PC-9 (cell line): ENCODE measurements around the gene DLGAP4. TPM values are rescaled to one million over a fixed set of nuclear protein-coding genes. Genes with fewer than 3 reads are reported as not detected.

ENCODE experiments used
- BruUV-seq: library from RNA; stranded (reverse); fragments of 400-500 nt; replicated peaks from 2 replicates; lab custom pipeline; 2021; lab: Mats Ljungman, UMichigan
- CTCF ChIA-PET: fragments of 300-600 bp; sonication (Branson Sonifier 250); formaldehyde crosslinking; loops from one replicate; lab custom pipeline; 2022; ENCODE audit warnings: antibody characterized with exemption; lab: Charles Lee
- POLR2A ChIA-PET: fragments of 300-600 bp; sonication (Branson Sonifier 250); formaldehyde crosslinking; loops from one replicate; lab custom pipeline; 2022; ENCODE audit warnings: antibody characterized with exemption; ENCODE audit not compliant: unreplicated experiment; lab: Charles Lee
- DNase-seq, 2 experiments: peaks; one replicate each; pipeline versions ENCODE4 v3.0.0 to v3.0.0-alpha.2; 2015 to 2022; ENCODE audit warnings: mixed read lengths in 1 of 2
- H2AFZ ChIP-seq: fragments of 200-600 bp; sonication (generic); 2 replicates; pipeline ENCODE4 v1.8.1; 2017; ENCODE audit warnings: antibody characterized with exemption
- H3F3A ChIP-seq: fragments of 200-600 bp; sonication (generic); 2 replicates; pipeline ENCODE4 v1.8.1; 2017; ENCODE audit warnings: antibody characterized with exemption, mild to moderate bottlenecking, low read depth; ENCODE audit not compliant: insufficient read depth
- H3K27ac ChIP-seq: fragments of 200-600 bp; sonication (generic); 2 replicates; pipeline ENCODE4 v1.6.1; 2016; ENCODE audit warnings: mixed run types
- H3K27me3 ChIP-seq: fragments of 200-600 bp; sonication (generic); 2 replicates; pipeline ENCODE4 v1.6.1; 2016; ENCODE audit warnings: low read depth, mixed run types; ENCODE audit not compliant: insufficient read depth
- H3K36me3 ChIP-seq: fragments of 200-600 bp; sonication (generic); 2 replicates; pipeline ENCODE4 v1.6.1; 2016; ENCODE audit warnings: low read depth, mixed run types
- H3K4me1 ChIP-seq: fragments of 200-600 bp; sonication (generic); replicated peaks from 2 replicates; pipeline ENCODE4 v1.6.1; 2016; ENCODE audit warnings: mixed run types; ENCODE audit not compliant: insufficient read depth
- H3K4me2 ChIP-seq: fragments of 200-600 bp; sonication (generic); 2 replicates; pipeline ENCODE4 v1.6.1; 2017; ENCODE audit warnings: mixed run types
- H3K4me3 ChIP-seq: fragments of 200-600 bp; sonication (generic); 2 replicates; pipeline ENCODE4 v1.6.1; 2016; ENCODE audit warnings: mixed run types
- H3K79me2 ChIP-seq: fragments of 200-600 bp; sonication (generic); 2 replicates; pipeline ENCODE4 v1.6.1; 2017; ENCODE audit warnings: low read depth, mixed run types
- H3K9me2 ChIP-seq: fragments of 200-600 bp; sonication (generic); 2 replicates; pipeline ENCODE4 v1.8.1; 2017; ENCODE audit warnings: mild to moderate bottlenecking; ENCODE audit not compliant: insufficient read depth
- H3K9me3 ChIP-seq: fragments of 200-600 bp; sonication (generic); 2 replicates; pipeline ENCODE4 v1.8.1; 2016; ENCODE audit warnings: low read depth; ENCODE audit not compliant: insufficient read depth
- H4K20me1 ChIP-seq: fragments of 200-600 bp; sonication (generic); 2 replicates; pipeline ENCODE4 v1.8.1; 2017; ENCODE audit not compliant: insufficient read depth
- EZH2 ChIP-seq: fragments of 200-600 bp; sonication (generic); IDR thresholded peaks from 2 replicates; pipeline ENCODE4 v1.8.0; 2017; ENCODE audit warnings: antibody characterized with exemption, low read depth
- intact Hi-C: fragments of 100-400 bp; cut with micrococcal nuclease; formaldehyde crosslinking; loops from one replicate; pipeline ENCODE4 v1.10.0; 2022; ENCODE audit not compliant: unreplicated experiment
- total RNA-seq: library from RNA; stranded (reverse); gene quantifications from 2 replicates; pipeline ENCODE4 v1.2.3, GENCODE V29; 2021
- TF ChIP-seq, protein P1 (sequence below): fragments of 200-600 bp; sonication (generic); conservative IDR thresholded peaks from 2 replicates; pipeline ENCODE4 v1.6.1; 2017; ENCODE audit warnings: mixed run types, antibody characterized with exemption, mild to moderate bottlenecking, moderate library complexity

DLGAP4 gene
- total RNA-seq, 1 experiment from 2014 or later, result 62.6 TPM

DNA sequence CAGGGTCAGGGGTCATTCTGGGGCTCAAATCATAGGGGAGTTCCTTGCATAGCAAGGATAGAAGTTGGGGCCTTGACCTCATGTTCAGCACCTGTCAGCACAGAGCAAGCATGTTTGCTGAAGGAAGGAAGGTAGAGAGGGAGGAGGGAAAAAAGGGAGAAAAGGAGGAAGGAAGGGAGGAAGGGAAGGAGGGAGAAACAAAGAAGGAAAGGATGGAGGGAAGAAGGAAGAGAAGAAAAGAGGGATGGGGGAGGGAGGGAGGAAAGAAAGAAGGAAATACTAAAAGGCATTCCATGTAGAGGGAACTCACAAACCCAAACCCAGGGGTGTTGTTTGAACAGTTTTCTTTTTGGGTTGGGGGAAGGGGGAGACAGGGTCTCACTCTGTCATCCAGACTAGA lies 80.1 kb downstream of the DLGAP4 start:
- H3K27me3 ChIP-seq, result peaks cover 45% of the 10 kb centered on the region
- no peak overlapping the region for H2AFZ ChIP-seq
- no peaks in the 10 kb centered on the region for H3K79me2 ChIP-seq
- CTCF ChIA-PET, result no interaction called here
- no peaks in the 10 kb centered on the region for H3K36me3 ChIP-seq
- no peak overlapping the region for H3K4me3 ChIP-seq
- H4K20me1 ChIP-seq, result no peaks in the 10 kb centered on the region
- no peaks in the 10 kb centered on the region for H3K4me1 ChIP-seq
- POLR2A ChIA-PET, result no interaction called here
- BruUV-seq, result no TSS peak
- H3K9me2 ChIP-seq, result no peaks in the 10 kb centered on the region
- no peak for DNase-seq
- no peak overlapping the region for H3K27ac ChIP-seq
- no peaks in the 10 kb centered on the region for H3F3A ChIP-seq
- intact Hi-C loops, result no loop called here
- no peak for TF ChIP-seq EZH2
- TF ChIP-seq, protein P1, sequence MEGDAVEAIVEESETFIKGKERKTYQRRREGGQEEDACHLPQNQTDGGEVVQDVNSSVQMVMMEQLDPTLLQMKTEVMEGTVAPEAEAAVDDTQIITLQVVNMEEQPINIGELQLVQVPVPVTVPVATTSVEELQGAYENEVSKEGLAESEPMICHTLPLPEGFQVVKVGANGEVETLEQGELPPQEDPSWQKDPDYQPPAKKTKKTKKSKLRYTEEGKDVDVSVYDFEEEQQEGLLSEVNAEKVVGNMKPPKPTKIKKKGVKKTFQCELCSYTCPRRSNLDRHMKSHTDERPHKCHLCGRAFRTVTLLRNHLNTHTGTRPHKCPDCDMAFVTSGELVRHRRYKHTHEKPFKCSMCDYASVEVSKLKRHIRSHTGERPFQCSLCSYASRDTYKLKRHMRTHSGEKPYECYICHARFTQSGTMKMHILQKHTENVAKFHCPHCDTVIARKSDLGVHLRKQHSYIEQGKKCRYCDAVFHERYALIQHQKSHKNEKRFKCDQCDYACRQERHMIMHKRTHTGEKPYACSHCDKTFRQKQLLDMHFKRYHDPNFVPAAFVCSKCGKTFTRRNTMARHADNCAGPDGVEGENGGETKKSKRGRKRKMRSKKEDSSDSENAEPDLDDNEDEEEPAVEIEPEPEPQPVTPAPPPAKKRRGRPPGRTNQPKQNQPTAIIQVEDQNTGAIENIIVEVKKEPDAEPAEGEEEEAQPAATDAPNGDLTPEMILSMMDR, result no peak
- H3K9me3 ChIP-seq, result no peaks in the 10 kb centered on the region
- no peak overlapping the region for H3K4me2 ChIP-seq

GRCh38 chr20:36390269-36390668 lies 84.1 kb downstream of the DLGAP4 start:
- POLR2A ChIA-PET, result no interaction called here
- Histone ChIP-seq H3K27me3 (peaks cover 34% of the 10 kb centered on the region), H2AFZ (no peak overlapping the region), H3K36me3 (no peaks in the 10 kb centered on the region), H3K9me3 (no peaks in the 10 kb centered on the region), H3K4me3 (no peak overlapping the region), H3K9me2 (no peaks in the 10 kb centered on the region), H3K27ac (no peak overlapping the region), H3K4me2 (no peak overlapping the region), H3F3A (no peaks in the 10 kb centered on the region), H3K79me2 (no peaks in the 10 kb centered on the region), H3K4me1 (no peaks in the 10 kb centered on the region), H4K20me1 (no peaks in the 10 kb centered on the region)
- DNase-seq, result no peak
- BruUV-seq, result no TSS peak
- TF ChIP-seq, protein P1, result no peak
- TF ChIP-seq EZH2, result no peak
- intact Hi-C loops, result no loop called here
- CTCF ChIA-PET, result no interaction called here

DNA sequence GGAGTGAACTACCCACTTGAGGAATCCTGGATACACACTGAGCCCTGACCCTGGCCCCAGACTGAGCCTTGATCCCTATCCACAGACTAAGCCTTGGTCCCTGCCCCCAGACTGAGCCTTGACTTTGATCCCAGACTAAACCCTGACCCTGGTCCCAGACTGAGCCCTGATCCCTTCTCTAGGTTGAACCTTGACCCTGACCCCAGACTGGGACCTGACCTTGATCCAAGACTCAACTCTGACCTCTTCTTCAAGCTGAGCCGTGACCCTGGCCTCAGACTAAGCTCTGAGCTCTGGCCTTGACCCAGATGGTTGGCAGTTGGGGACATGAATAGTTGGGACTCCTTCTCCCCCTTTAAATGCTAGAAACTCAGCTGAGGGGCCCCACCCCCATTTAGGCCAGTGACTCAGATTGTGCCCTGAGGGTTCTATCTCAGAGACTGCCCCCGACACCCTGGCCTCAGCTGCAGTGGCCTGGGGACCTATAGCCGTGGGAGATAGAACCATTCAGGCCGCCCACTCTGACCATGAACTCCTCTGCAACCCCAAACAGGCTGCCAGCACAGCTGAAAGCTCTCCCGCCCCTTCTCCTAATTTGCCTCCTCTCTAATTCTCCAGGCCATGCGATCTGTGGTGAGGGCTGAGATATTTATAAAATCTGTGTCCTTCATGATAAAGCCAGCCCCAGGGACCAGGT lies 84.7 kb downstream of the DLGAP4 start:
- no peak for DNase-seq
- Histone ChIP-seq H3F3A (no peaks in the 10 kb centered on the region), H3K27ac (no peak overlapping the region), H3K9me2 (no peaks in the 10 kb centered on the region), H2AFZ (no peak overlapping the region), H3K4me3 (no peak overlapping the region), H3K4me1 (no peaks in the 10 kb centered on the region), H3K4me2 (no peak overlapping the region), H3K79me2 (no peaks in the 10 kb centered on the region), H3K9me3 (no peaks in the 10 kb centered on the region), H3K27me3 (peaks cover 31% of the 10 kb centered on the region), H4K20me1 (no peaks in the 10 kb centered on the region), H3K36me3 (no peaks in the 10 kb centered on the region)
- TF ChIP-seq, protein P1, result no peak
- no peak for TF ChIP-seq EZH2
- intact Hi-C loops, result no loop called here
- BruUV-seq, result no TSS peak
- POLR2A ChIA-PET, result no interaction called here
- CTCF ChIA-PET, result interaction anchor here (0.6 to 1.2 kb wide), 2 partner anchors 9 to 1034 kb away, joined by 5 to 8 read pairs; no protein-coding TSS in a partner anchor
